ENCODE results near the gene SLC25A1.

Gene SLC25A1

GRCh38 chr22:19213442-19214077, 35.0 kb upstream of the SLC25A1 start:
- Histone ChIP-seq H3K4me3 (no peak overlapping the region), H3K27ac (no peak overlapping the region)
- no peak for DNase-seq (ENCODE audit: low spot score)
- TF ChIP-seq, protein P1, sequence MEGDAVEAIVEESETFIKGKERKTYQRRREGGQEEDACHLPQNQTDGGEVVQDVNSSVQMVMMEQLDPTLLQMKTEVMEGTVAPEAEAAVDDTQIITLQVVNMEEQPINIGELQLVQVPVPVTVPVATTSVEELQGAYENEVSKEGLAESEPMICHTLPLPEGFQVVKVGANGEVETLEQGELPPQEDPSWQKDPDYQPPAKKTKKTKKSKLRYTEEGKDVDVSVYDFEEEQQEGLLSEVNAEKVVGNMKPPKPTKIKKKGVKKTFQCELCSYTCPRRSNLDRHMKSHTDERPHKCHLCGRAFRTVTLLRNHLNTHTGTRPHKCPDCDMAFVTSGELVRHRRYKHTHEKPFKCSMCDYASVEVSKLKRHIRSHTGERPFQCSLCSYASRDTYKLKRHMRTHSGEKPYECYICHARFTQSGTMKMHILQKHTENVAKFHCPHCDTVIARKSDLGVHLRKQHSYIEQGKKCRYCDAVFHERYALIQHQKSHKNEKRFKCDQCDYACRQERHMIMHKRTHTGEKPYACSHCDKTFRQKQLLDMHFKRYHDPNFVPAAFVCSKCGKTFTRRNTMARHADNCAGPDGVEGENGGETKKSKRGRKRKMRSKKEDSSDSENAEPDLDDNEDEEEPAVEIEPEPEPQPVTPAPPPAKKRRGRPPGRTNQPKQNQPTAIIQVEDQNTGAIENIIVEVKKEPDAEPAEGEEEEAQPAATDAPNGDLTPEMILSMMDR (IDR thresholded peaks at IDR 0.05), result no peak

DNA sequence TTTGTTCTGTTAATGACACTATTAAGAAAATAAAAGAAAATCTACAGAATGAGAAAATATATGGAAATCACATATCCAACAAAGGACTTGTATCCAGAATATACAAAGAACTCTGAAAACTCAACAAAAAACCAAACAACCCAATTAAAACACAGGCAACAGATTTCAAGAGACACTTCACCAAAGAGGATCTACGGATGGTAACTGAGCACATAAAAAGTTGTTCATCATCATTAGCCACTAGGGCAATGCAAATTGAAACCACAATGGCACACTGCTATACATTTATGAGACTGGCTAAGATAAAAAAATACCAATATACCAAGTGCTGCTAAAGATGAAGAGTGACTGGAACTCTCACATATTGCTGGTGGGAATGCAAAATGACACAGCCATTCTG, 34.5 kb upstream of the SLC25A1 start:
- H3K4me3 ChIP-seq, result no peak overlapping the region
- no peak for DNase-seq (ENCODE audit: low spot score)
- TF ChIP-seq, protein P1 (IDR thresholded peaks at IDR 0.05), result no peak
- H3K27ac ChIP-seq, result no peak overlapping the region

- Histone ChIP-seq H3K4me3 (no peak overlapping the region), H3K27ac (no peak overlapping the region)
- no peak for DNase-seq (ENCODE audit: low spot score)
- TF ChIP-seq, protein P1 (IDR thresholded peaks at IDR 0.05), result no peak
Measured at GRCh38 chr22:19212302-19212870, 33.9 kb upstream of the SLC25A1 start.

DNA sequence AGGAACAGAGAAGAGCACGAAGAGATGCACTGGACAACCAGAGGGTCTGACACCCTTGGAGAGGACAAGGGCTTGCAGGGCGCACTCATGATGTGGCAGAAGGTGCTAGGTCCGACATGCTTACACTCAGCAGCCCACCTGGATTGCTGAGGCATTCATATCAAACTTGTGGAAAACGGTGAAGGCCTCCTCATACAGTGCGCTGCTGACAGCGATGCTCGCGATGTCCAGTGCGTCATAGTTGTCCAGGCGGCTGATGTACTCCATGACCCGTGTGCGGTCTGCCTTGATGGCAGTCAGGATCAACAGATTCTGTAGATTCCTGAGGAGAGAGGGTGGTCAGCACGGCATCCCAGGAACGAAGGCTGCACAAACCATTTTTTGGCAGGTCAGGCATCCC, 31.7 kb upstream of the SLC25A1 start:
- DNase-seq (ENCODE audit: low spot score), result no peak
- H3K27ac ChIP-seq, result no peak overlapping the region
- H3K4me3 ChIP-seq, result no peak overlapping the region
- TF ChIP-seq, protein P1 (IDR thresholded peaks at IDR 0.05), result no peak

DNA sequence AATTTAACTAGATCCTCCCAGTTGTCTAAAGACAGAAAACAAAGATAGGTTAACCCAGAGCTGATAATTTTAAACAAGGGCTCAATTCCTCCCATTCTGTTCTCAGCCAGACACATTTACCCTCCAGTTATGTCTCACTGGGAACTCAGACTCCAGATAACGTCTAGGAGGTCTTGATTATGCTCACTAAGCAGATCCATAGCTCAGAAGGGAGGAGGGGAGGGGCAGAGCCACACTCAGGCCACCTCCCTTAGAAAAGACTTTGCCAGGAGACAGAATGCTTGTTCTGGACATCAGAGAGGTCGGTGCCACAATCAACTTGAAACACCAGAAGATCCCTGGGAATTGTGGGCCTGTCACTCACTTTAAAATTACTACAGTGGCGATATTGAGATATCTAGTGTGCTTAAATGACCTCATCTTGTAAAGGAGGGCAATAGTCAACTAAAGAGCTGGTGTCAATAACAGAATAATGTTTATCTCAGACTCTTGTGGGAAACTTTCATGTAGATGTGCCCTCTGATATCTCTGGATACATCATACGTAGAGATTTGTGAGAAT, 29.8 kb upstream of the SLC25A1 start:
- no peak for DNase-seq (ENCODE audit: low spot score)
- TF ChIP-seq, protein P1 (IDR thresholded peaks at IDR 0.05), result no peak
- no peak overlapping the region for H3K27ac ChIP-seq
- H3K4me3 ChIP-seq, result no peak overlapping the region

- Histone ChIP-seq H3K27ac (no peak overlapping the region), H3K4me3 (no peak overlapping the region)
- DNase-seq (ENCODE audit: low spot score), result no peak
- TF ChIP-seq, protein P1 (IDR thresholded peaks at IDR 0.05), result no peak
Measured at GRCh38 chr22:19207884-19208283, 29.3 kb upstream of the SLC25A1 start.

GRCh38 chr22:19207401-19207808, 28.9 kb upstream of the SLC25A1 start:
- no peak for DNase-seq (ENCODE audit: low spot score)
- TF ChIP-seq, protein P1 (IDR thresholded peaks at IDR 0.05), result no peak
- H3K4me3 ChIP-seq, result no peak overlapping the region
- H3K27ac ChIP-seq, result no peak overlapping the region
